ENCODE measurements around the gene GLRA3.

GRCh38 chr4:174709526-174709925, 119.5 kb downstream of the GLRA3 start:
- no peak for TF ChIP-seq SUZ12 (IDR thresholded peaks at IDR 0.05; ENCODE audit: extremely low read depth, insufficient read depth, insufficient read length)
- TF ChIP-seq YY1 (IDR thresholded peaks at IDR 0.05; ENCODE audit: insufficient read depth, insufficient read length): no peak

Measured in NT2/D1 (cell line).